Gastroesophageal sphincter (tissue), 4 donors: ENCODE measurements around the gene ASB18. TPM values are rescaled to one million over a fixed set of nuclear protein-coding genes. Genes with fewer than 3 reads are reported as not detected.

Experiments used
- ATAC-seq: fragments of 150-250 bp; one replicate; pipeline ENCODE4 v1.9.1; 2016; ENCODE audit warnings: mild to moderate bottlenecking, moderate library complexity
- H3K27ac ChIP-seq, 4 donors: fragments of 200-600 bp; sonication (generic) in 3 of 4; 1 replicate in 3 of 4; 2 replicates in 1 of 4; pipeline ENCODE4 v1.5.1; 2016 to 2019
- H3K27me3 ChIP-seq: fragments of 200-600 bp; sonication (generic); one replicate; pipeline ENCODE4 v1.5.1; 2019
- H3K36me3 ChIP-seq, 2 donors: fragments of 200-600 bp; sonication (generic); one replicate each; pipeline ENCODE4 v1.5.1; 2019; ENCODE audit warnings: control low read depth in 1 of 2
- H3K4me1 ChIP-seq, 3 donors: fragments of 200-600 bp; sonication (generic); 1 replicate in 2 of 3; 2 replicates in 1 of 3; pipeline ENCODE4 v1.5.1; 2016 to 2019; ENCODE audit warnings: control low read depth in 2 of 3
- H3K4me3 ChIP-seq, 2 donors: fragments of 200-600 bp; sonication (generic); one replicate each; pipeline ENCODE4 v1.5.1; 2019; ENCODE audit warnings: mild to moderate bottlenecking in 1 of 2, moderate library complexity in 1 of 2
- H3K9me3 ChIP-seq, 3 donors: fragments of 200-600 bp; sonication (generic); one replicate each; pipeline ENCODE4 v1.5.1; 2017 to 2019; ENCODE audit warnings: control low read depth in 2 of 3
- EP300 ChIP-seq: sonication (generic); formaldehyde crosslinking; IDR thresholded peaks from one replicate; pipeline ENCODE4 v1.6.1; 2017; ENCODE audit warnings: antibody characterized with exemption, mild to moderate bottlenecking
- POLR2A ChIP-seq, 2 donors: fragments of 450-650 bp; IDR thresholded peaks; one replicate each; pipeline ENCODE4 v1.6.1; 2017; ENCODE audit warnings: antibody characterized with exemption in 2 of 2, mild to moderate bottlenecking in 2 of 2, moderate library complexity in 1 of 2
- POLR2AphosphoS5 ChIP-seq: sonication (generic); formaldehyde crosslinking; IDR thresholded peaks from one replicate; pipeline ENCODE4 v1.6.1; 2017; ENCODE audit warnings: antibody characterized with exemption
- WGBS, 2 donors: methylation state at CpG; one replicate each; pipeline ENCODE4 v1.1.5; 2018; ENCODE audit warnings: low coverage in 1 of 2; 5-methylcytosine and 5-hydroxymethylcytosine counted together
- total RNA-seq, 4 donors: library from RNA; depleted of rRNA; stranded (reverse); fragments of >200 nt; gene quantifications; one replicate each; pipeline ENCODE4 v1.1.0, GENCODE V29; 2016
- TF ChIP-seq, protein P1 (sequence below), 4 experiments: fragments of 200-600 bp in 2 of 4; fragments of 450-650 bp in 2 of 4; sonication (generic) in 1 of 4; IDR thresholded peaks; one replicate each; pipeline ENCODE4 v1.5.1; 2017 to 2019; ENCODE audit warnings: antibody characterized with exemption in 4 of 4, mild to moderate bottlenecking in 2 of 4, moderate library complexity in 2 of 4

Gene ASB18
- total RNA-seq, 4 donors from 2014 or later, result not detected

GRCh38 chr2:236173036-236173728 lies 91.0 kb downstream of the ASB18 start:
- Histone ChIP-seq H3K9me3 (no peaks in the 10 kb centered on the region), H3K27ac (no peak overlapping the region), H3K36me3 (no peaks in the 10 kb centered on the region), H3K27me3 (peaks cover 100% of the 10 kb centered on the region), H3K4me3 (no peak overlapping the region), H3K4me1 (peaks cover 0 to 48% (median 20%) of the 10 kb centered on the region in 3 donors)
- TF ChIP-seq POLR2AphosphoS5 (no peak), EP300 (no peak), POLR2A (IDR thresholded peaks at IDR 0.05) (no peak)
- TF ChIP-seq, protein P1, sequence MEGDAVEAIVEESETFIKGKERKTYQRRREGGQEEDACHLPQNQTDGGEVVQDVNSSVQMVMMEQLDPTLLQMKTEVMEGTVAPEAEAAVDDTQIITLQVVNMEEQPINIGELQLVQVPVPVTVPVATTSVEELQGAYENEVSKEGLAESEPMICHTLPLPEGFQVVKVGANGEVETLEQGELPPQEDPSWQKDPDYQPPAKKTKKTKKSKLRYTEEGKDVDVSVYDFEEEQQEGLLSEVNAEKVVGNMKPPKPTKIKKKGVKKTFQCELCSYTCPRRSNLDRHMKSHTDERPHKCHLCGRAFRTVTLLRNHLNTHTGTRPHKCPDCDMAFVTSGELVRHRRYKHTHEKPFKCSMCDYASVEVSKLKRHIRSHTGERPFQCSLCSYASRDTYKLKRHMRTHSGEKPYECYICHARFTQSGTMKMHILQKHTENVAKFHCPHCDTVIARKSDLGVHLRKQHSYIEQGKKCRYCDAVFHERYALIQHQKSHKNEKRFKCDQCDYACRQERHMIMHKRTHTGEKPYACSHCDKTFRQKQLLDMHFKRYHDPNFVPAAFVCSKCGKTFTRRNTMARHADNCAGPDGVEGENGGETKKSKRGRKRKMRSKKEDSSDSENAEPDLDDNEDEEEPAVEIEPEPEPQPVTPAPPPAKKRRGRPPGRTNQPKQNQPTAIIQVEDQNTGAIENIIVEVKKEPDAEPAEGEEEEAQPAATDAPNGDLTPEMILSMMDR (IDR thresholded peaks at IDR 0.05), result no peak
- no CpG with 5 or more reads among the region's 62 CpGs for WGBS, 2 donors
- no peak for ATAC-seq

DNA sequence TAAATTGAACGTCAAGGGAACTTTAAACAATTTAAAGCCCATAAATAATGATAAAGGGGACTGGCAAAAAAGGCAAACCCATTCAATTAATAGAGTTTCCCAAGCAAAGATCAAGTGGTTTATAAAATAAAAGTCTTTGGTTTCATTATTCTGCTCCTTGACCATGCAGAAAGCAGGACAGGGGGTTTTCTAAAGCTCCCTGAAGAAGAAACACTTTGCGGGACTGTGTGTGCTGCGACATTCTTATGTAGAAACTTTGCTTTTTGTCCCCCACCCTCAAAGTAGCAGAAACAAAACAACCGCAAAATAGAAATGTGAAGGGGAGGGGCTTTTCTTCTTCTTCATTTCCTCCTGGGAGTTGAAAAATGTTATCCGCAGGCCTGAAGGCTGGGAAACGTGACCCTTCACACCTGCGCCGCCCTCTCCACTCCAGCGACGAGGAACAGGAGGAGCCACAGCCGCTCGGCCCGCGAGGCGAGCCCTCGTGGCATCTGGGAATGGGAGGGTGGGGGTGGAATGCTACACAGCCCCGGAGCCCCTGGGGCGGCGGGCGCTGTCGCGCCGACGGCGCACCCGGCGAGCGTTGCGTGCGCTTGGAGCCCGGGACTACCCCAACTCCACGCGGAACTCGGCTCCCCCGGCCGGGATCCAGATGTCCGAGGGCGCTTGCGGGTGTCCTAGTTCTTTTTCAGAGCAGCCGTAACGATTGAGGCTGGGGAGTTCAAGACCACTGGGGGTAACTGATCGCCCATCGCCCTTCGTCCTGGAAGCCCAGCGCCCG lies 91.8 kb downstream of the ASB18 start:
- no peak overlapping the region for H3K4me3 ChIP-seq
- H3K9me3 ChIP-seq, result no peaks in the 10 kb centered on the region
- no peak overlapping the region for H3K27ac ChIP-seq
- ATAC-seq, result no peak
- H3K4me1 ChIP-seq, result peaks cover 0 to 48% (median 23%) of the 10 kb centered on the region in 3 donors
- peaks cover 100% of the 10 kb centered on the region for H3K27me3 ChIP-seq
- H3K36me3 ChIP-seq, result no peaks in the 10 kb centered on the region
- WGBS, 2 donors, result 12 to 22% methylated on average over 4 to 5 of the region's 46 CpGs
- no peak for TF ChIP-seq POLR2AphosphoS5
- TF ChIP-seq, protein P1 (IDR thresholded peaks at IDR 0.05), result no peak
- no peak for TF ChIP-seq POLR2A (IDR thresholded peaks at IDR 0.05)
- TF ChIP-seq EP300, result no peak

GRCh38 chr2:236171680-236172254 lies 92.4 kb downstream of the ASB18 start:
- WGBS, 2 donors, result 14 to 16% methylated on average over 3 to 8 of the region's 16 CpGs
- no peak overlapping the region for H3K4me3 ChIP-seq
- no peak overlapping the region for H3K27ac ChIP-seq
- H3K4me1 ChIP-seq, result peaks cover 0 to 54% (median 30%) of the 10 kb centered on the region in 3 donors
- H3K36me3 ChIP-seq, result no peaks in the 10 kb centered on the region
- no peak for ATAC-seq
- peaks cover 100% of the 10 kb centered on the region for H3K27me3 ChIP-seq
- no peak for TF ChIP-seq POLR2A (IDR thresholded peaks at IDR 0.05)
- TF ChIP-seq POLR2AphosphoS5, result no peak
- no peak for TF ChIP-seq EP300
- TF ChIP-seq, protein P1 (IDR thresholded peaks at IDR 0.05), result no peak
- no peaks in the 10 kb centered on the region for H3K9me3 ChIP-seq

DNA sequence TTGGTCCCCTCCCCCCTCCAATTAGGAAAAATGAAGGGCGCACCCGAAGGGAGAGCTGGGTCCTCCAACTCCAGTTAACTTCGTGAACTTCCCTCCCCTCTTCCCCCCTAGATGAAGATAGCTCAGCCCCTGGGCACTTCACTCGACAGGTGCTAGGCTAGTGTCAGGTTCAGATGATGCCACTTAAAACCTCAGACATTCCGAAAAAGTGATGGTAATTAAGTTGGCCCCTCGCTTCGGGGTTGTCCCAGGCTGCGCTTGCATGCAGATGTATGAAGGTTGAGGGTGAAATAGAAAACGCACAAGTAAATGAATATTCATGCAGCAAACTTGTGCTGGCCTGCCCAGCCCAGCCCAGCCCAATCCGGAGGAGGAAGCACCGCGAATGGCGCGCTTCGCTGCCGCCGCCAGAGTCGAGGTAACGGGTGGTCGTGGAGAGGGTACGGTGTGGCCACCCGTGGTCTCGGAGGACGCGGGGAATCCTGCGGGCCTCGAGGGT lies 93.0 kb downstream of the ASB18 start:
- no peak overlapping the region for H3K4me3 ChIP-seq
- ATAC-seq, result no peak

DNA sequence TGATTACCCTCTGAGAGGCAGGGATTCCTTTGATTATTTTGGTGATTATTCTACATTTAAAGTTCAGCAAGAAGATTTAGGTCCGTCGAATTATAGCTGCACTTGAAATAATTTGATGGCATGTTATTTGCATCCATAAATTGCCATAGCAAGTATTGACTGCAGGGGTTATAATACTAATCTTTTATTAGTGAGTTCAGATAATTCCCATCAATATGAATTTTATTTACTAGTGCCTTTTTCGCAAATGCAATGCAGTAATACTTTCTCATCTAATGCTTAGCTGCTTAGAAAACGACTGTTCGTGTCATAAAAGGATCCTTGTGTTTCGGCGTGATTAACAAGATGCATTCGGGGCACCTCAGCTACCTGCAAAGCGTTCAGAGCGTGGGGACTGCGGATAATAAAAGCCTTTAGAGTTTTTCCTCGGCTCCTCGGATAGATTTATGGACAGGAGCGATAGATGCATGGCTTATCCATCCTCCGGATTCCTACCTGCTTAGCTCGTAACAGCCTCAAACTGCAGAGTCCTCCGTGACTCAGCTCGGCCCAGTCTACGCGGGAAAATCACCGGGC lies 93.5 kb downstream of the ASB18 start:
- TF ChIP-seq EP300, result no peak
- no peak for TF ChIP-seq POLR2A (IDR thresholded peaks at IDR 0.05)
- no peak for TF ChIP-seq POLR2AphosphoS5
- TF ChIP-seq, protein P1 (IDR thresholded peaks at IDR 0.05), result no peak
- Histone ChIP-seq H3K4me3 (no peak overlapping the region), H3K4me1 (peaks cover 0 to 64% (median 41%) of the 10 kb centered on the region in 3 donors), H3K9me3 (no peaks in the 10 kb centered on the region), H3K36me3 (no peaks in the 10 kb centered on the region), H3K27ac (no peak overlapping the region), H3K27me3 (peaks cover 100% of the 10 kb centered on the region)
- no peak for ATAC-seq
- 10 to 18% methylated on average over 15 to 20 of the region's 21 CpGs for WGBS, 2 donors

More for the DNA sequence above, 93.0 kb downstream of the ASB18 start:
- H3K36me3 ChIP-seq, result no peaks in the 10 kb centered on the region
- peaks cover 0 to 59% (median 35%) of the 10 kb centered on the region in 3 donors for H3K4me1 ChIP-seq
- no peaks in the 10 kb centered on the region for H3K9me3 ChIP-seq
- no peak overlapping the region for H3K27ac ChIP-seq
- H3K27me3 ChIP-seq, result peaks cover 100% of the 10 kb centered on the region
- TF ChIP-seq POLR2A (IDR thresholded peaks at IDR 0.05), result no peak
- WGBS, 2 donors, result 0 to 10% methylated on average over 3 to 7 of the region's 27 CpGs
